Retinal pigment epithelial cell (primary cell): ENCODE data around the gene ATOH1.

ENCODE experiments used
- DNase-seq: peaks from one replicate; pipeline ENCODE4 v3.0.0-alpha.2; 2010; ENCODE audit warnings: low read depth
- H3K4me3 ChIP-seq: 2 replicates; pipeline ENCODE4 v1.5.1; 2011; ENCODE audit warnings: mild to moderate bottlenecking, low read length, control low read depth, moderate library complexity
- CTCF ChIP-seq: conservative IDR thresholded peaks from 2 replicates; pipeline ENCODE4 v1.5.1; 2011; ENCODE audit warnings: low read depth, low read length, control low read depth, inconsistent platforms

The ATOH1 gene

GRCh38 chr4:93802045-93802444 lies 26.5 kb upstream of the ATOH1 start:
- H3K4me3 ChIP-seq: no peak overlapping the region
- no peak for DNase-seq
- no peak for TF ChIP-seq CTCF

DNA sequence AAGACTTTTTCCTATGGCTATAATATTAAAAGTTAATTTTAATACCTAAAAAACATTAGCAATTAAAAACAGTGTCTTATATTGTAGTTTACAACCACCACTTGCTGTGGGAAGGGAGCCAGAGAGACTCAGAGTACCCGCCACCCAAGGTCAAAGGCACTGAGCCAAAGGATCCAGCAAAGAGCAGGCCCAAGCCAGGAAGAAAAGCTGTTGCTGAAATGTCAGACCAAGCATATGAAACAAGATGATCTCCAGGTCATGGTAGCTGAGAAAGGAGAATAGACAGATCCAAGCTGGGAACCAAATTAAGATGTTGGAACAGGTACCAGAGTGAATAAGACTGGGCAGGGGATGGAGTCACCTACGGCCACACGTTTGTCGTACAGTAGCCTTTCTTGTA lies 18.8 kb upstream of the ATOH1 start:
- H3K4me3 ChIP-seq: no peak overlapping the region
- no peak for TF ChIP-seq CTCF
- DNase-seq: no peak

DNA sequence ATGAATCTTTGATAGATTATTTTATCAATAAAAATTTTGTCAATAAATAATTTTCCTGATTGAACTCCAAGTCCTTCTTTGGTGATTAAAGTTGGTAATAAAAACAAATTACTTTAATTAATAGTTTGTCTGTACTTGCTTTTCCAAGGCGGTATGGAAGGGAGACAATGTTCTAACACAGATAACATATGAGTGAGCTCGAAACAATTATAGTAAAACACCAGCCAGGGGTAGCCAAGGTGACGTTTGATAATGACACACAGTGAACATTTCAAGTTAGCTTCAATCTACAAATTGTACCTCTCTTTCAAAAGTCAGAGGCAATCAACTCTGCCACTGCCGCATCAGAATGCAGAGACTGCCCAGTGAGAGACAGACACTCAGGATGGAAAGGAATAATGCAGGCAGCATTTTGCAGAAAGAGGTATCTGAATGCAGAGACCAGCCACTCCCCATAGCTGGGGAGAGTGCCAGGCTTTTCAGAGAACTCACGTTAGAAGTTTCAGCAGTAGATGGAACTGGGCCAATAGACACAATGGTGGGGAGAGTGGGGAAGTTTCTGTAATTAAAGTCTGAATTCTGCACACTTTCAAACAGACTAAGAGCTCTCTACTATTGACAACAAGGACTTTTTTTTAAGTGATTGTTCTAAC lies 18.1 kb upstream of the ATOH1 start:
- DNase-seq: peak; percentile 27
- H3K4me3 ChIP-seq: no peak overlapping the region
- TF ChIP-seq CTCF: no peak

- no peak for TF ChIP-seq CTCF
- H3K4me3 ChIP-seq: no peak overlapping the region
- no peak for DNase-seq
Observed at GRCh38 chr4:93813092-93813491, 15.5 kb upstream of the ATOH1 start.

DNA sequence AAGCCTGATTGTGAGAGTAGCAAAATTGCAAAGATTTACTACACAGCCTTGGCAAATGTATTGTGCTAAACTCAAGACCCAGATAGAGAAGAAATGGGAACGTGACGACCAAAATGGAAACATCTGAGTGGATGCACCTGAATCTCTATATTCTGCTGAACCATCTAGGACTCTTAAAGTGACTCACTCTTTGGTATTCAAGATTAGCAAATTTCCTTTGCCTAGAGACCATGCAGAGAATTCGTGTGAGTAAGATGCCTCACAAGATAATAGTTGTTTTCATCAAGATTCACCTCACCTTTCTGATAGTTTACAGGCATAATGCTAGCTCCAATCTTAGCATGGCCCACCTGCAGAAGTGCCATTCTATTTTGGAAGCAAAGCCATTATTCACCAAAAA lies 14.4 kb upstream of the ATOH1 start:
- TF ChIP-seq CTCF: no peak
- DNase-seq: no peak
- no peak overlapping the region for H3K4me3 ChIP-seq

- no peak for TF ChIP-seq CTCF
- no peak for DNase-seq
- no peak overlapping the region for H3K4me3 ChIP-seq
Observed at GRCh38 chr4:93814722-93815121, 13.8 kb upstream of the ATOH1 start.

- no peak overlapping the region for H3K4me3 ChIP-seq
- no peak for TF ChIP-seq CTCF
- DNase-seq: no peak
Observed at GRCh38 chr4:93825551-93826216, 2.9 kb upstream of the ATOH1 start.
